ACHN (cell line): ENCODE measurements around the gene HSDL1.
"Not testable (repeated sequence)": the region's sequence is repeated elsewhere in the genome, so short reads cannot be mapped to it uniquely, and the experiment has no call there.

Experiments
- DNase-seq: peaks from one replicate; pipeline ENCODE4 v3.0.0-alpha.2; 2015
- in situ Hi-C: cut with HindIII; loops from 2 replicates; pipeline ENCODE4 v1.10.0; 2017; ENCODE audit warnings: low sequenced_read_pairs, low pct_ligation_motif_present, low pct_unique_long_range_greater_than_20kb

The HSDL1 gene

GRCh38 chr16:84116720-84117493 is 28.1 kb downstream of the HSDL1 start, which contains the start of gene MBTPS1:
Gene MBTPS1, minus strand, starts transcription at chr16:84116942. Its CDS starts 15,159 bp downstream, at chr16:84101783.
- peak; percentile 100 for DNase-seq
- in situ Hi-C loops: no loop called here

GRCh38 chr16:84115919-84116719 is 28.9 kb downstream of the HSDL1 start:
- peak; percentile 58 for DNase-seq
- in situ Hi-C loops: no loop called here

GRCh38 chr16:84111949-84112348 is 33.0 kb downstream of the HSDL1 start:
- DNase-seq, in situ Hi-C loops: not testable (repeated sequence)

- DNase-seq: no peak
- in situ Hi-C loops: no loop called here
Observed at GRCh38 chr16:84111525-84111924, 33.5 kb downstream of the HSDL1 start.

- in situ Hi-C loops: no loop called here
- no peak for DNase-seq
Observed at GRCh38 chr16:84110527-84110926, 34.5 kb downstream of the HSDL1 start.

- no peak for DNase-seq
- in situ Hi-C loops: no loop called here
Observed at GRCh38 chr16:84109598-84110335, 35.2 kb downstream of the HSDL1 start.

GRCh38 chr16:84107921-84108320 is 37.1 kb downstream of the HSDL1 start:
- in situ Hi-C loops: no loop called here

GRCh38 chr16:84105948-84106740 is 38.8 kb downstream of the HSDL1 start:
- DNase-seq: no peak
- in situ Hi-C loops: no loop called here

More at GRCh38 chr16:84107921-84108320, 37.1 kb downstream of the HSDL1 start:
- DNase-seq: no peak

GRCh38 chr16:84105301-84105815 is 39.6 kb downstream of the HSDL1 start:
- no peak for DNase-seq
- in situ Hi-C loops: no loop called here

GRCh38 chr16:84104231-84104630 is 40.7 kb downstream of the HSDL1 start:
- in situ Hi-C loops: no loop called here
- no peak for DNase-seq

GRCh38 chr16:84103678-84104077 is 41.3 kb downstream of the HSDL1 start:
- in situ Hi-C loops: no loop called here
- no peak for DNase-seq

- no peak for DNase-seq
- in situ Hi-C loops: no loop called here
Observed at GRCh38 chr16:84098939-84099338, 46.0 kb downstream of the HSDL1 start.

GRCh38 chr16:84096447-84097005 is 48.5 kb downstream of the HSDL1 start:
- no peak for DNase-seq
- in situ Hi-C loops: no loop called here

- in situ Hi-C loops: no loop called here
- DNase-seq: no peak
Observed at GRCh38 chr16:84095466-84095865, 49.5 kb downstream of the HSDL1 start.

GRCh38 chr16:84093879-84094270 is 51.1 kb downstream of the HSDL1 start:
- in situ Hi-C loops: no loop called here
- no peak for DNase-seq

- in situ Hi-C loops: no loop called here
- no peak for DNase-seq
Observed at GRCh38 chr16:84093120-84093878, 51.7 kb downstream of the HSDL1 start.

- DNase-seq: no peak
- in situ Hi-C loops: no loop called here
Observed at GRCh38 chr16:84091460-84091859, 53.5 kb downstream of the HSDL1 start.
